ENCODE results near the gene BMP10. TPM values are rescaled to one million over a fixed set of nuclear protein-coding genes. Genes with fewer than 3 reads are reported as not detected.

The BMP10 gene
- total and polyA plus RNA-seq, 2 experiments from 2014 or later, result 0.35 to 0.95 TPM

DNA sequence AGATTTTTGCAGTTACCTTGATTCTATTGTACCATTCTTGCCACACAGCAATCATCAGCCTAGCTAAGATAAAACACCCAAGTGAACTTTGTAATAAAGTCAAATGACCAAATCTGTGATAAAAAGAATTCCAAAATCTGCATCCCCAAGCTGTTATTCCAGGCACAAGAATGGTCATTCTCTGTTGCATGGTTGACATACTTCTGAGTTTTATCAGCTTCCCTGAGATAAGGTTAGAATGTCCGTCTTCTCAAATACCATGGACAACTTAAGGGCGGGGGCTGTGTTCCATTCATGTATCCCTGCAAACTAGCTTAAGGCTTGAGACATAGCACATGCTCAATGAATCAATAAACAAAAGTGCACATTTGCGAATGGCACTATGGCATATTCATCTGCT lies 8.1 kb upstream of the BMP10 start:
- Histone ChIP-seq H3K4me3 (no peak overlapping the region), H3K4me1 (ENCODE audit: low read depth) (peaks cover 27% of the 10 kb centered on the region), H3K27ac (no peak overlapping the region), H3K27me3 (no peaks in the 10 kb centered on the region), H3K36me3 (no peaks in the 10 kb centered on the region), H3K9me3 (ENCODE audit: low read depth) (no peaks in the 10 kb centered on the region)
- TF ChIP-seq, protein P1, sequence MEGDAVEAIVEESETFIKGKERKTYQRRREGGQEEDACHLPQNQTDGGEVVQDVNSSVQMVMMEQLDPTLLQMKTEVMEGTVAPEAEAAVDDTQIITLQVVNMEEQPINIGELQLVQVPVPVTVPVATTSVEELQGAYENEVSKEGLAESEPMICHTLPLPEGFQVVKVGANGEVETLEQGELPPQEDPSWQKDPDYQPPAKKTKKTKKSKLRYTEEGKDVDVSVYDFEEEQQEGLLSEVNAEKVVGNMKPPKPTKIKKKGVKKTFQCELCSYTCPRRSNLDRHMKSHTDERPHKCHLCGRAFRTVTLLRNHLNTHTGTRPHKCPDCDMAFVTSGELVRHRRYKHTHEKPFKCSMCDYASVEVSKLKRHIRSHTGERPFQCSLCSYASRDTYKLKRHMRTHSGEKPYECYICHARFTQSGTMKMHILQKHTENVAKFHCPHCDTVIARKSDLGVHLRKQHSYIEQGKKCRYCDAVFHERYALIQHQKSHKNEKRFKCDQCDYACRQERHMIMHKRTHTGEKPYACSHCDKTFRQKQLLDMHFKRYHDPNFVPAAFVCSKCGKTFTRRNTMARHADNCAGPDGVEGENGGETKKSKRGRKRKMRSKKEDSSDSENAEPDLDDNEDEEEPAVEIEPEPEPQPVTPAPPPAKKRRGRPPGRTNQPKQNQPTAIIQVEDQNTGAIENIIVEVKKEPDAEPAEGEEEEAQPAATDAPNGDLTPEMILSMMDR (IDR thresholded peaks at IDR 0.05; ENCODE audit: low read depth, low read length), result no peak
- peak; percentile 29 to 61 for DNase-seq (ENCODE audit: low read depth in 1 of 2, low spot score in 1 of 2)

DNA sequence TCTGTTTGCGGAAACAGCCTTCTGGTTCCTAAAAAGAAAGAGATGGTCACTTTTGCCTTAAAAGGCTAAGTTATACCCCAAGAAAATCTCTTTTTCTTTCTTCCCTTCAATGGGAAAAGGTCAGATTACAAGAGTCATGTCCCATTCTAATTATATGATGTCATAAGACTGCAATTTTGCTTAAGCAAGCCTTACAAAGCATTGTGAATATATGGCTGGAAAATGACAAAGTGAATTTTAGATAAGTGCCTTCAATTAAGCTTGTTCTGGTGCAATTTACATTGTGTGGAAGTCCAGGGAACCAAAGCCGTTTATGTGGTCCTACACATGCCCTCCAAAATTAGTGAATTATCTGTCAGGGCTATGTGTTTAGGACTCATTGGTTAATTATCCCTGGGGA lies 7.6 kb upstream of the BMP10 start:
- Histone ChIP-seq H3K4me3 (no peak overlapping the region), H3K4me1 (ENCODE audit: low read depth) (peaks cover 27% of the 10 kb centered on the region), H3K9me3 (ENCODE audit: low read depth) (no peaks in the 10 kb centered on the region), H3K36me3 (no peaks in the 10 kb centered on the region), H3K27me3 (no peaks in the 10 kb centered on the region), H3K27ac (no peak overlapping the region)
- DNase-seq (ENCODE audit: low read depth in 1 of 2, low spot score in 1 of 2), result peak in 1 of 2 donors; percentile 57
- TF ChIP-seq, protein P1 (IDR thresholded peaks at IDR 0.05; ENCODE audit: low read depth, low read length), result no peak

DNA sequence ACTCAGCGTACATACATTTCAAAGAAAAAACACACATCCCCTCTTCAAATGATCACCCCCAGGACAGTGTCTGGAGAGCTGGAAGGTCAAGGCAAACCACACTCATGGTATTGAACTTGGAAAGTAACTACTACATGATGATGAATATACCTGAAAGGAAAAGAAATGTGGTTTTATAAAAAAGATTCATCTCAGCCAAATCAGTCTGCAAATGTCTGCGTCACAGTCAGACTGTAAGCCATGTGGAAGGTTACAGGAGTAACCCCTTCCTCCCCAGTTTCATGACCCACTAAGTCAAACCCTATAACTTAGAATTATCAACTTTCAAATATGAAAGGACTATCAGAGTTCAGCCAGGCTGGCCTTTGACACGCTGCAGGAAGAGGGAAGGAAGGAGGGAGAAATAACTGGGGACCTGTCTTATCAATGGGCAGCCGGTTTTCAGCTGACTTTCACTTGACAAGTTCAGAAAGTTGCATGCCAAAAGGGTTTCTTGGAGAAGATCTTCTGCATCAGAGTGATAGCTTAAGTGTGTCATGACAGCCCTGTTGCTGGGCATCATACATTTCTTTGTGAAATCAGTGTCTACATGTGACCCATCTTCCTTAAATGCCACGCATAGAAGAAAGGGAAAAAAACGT lies 7.0 kb upstream of the BMP10 start:
- Histone ChIP-seq H3K27ac (no peak overlapping the region), H3K4me3 (no peak overlapping the region), H3K36me3 (no peaks in the 10 kb centered on the region), H3K27me3 (no peaks in the 10 kb centered on the region), H3K9me3 (ENCODE audit: low read depth) (no peaks in the 10 kb centered on the region), H3K4me1 (ENCODE audit: low read depth) (peaks cover 27% of the 10 kb centered on the region)
- TF ChIP-seq, protein P1 (IDR thresholded peaks at IDR 0.05; ENCODE audit: low read depth, low read length), result no peak
- peak in 1 of 2 donors; percentile 24 for DNase-seq (ENCODE audit: low read depth in 1 of 2, low spot score in 1 of 2)

DNA sequence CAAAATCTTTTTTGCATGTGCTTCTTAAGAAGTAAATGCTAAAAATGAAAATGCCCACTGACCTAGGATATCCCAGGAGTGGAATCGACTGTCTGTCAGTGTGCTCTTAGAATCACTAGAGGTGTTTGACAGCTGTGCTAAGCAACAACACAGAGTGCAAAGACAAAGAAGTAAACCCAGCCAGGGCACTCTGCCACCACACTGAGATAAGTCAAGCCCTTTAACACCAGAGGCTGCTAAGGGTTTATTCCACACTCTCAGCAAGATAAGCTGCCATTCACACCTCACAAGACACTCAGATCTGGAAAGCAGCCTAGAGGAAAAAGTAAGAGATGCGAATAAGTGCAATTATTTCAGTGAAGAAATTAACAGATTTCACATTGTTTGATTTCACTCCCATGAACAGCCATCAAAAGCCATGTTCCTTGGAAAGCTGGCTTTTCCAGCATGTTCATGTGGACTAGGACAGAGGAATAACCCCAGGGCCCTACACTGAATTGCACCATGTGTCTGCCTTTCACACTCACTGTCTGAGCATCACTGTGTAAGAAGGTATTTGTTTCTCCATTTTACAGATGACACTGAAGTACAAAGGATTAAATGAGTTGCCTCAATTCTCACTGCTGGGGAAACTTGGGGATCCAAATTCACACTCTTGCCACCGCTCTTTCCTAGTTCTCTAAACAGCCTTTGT lies 6.0 kb upstream of the BMP10 start:
- H3K36me3 ChIP-seq, result no peaks in the 10 kb centered on the region
- TF ChIP-seq, protein P1 (IDR thresholded peaks at IDR 0.05; ENCODE audit: low read depth, low read length), result no peak
- no peaks in the 10 kb centered on the region for H3K27me3 ChIP-seq
- peak; percentile 21 to 58 for DNase-seq (ENCODE audit: low read depth in 1 of 2, low spot score in 1 of 2)
- no peak overlapping the region for H3K27ac ChIP-seq
- peaks cover 27% of the 10 kb centered on the region for H3K4me1 ChIP-seq (ENCODE audit: low read depth)
- H3K9me3 ChIP-seq (ENCODE audit: low read depth), result no peaks in the 10 kb centered on the region
- H3K4me3 ChIP-seq, result no peak overlapping the region

DNA sequence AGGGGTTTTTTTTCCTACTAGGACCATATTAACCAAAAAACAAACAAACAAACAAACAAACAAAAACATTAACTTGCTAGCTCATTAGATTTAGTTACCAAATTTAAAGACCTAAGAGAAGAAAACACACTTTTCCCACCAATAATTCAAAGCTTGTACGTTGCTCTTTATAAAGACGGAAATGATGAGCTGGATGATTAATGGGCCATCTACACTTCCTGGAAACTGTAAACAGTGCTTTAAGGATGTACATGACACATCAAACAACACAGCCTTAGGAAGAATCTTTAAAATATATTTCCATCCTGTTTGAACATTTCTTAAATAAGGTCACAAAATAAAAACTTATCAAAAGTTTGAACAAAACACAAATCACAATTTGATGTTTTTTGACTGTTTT lies 982 bp downstream of the BMP10 start:
- no peak overlapping the region for H3K27ac ChIP-seq
- no peaks in the 10 kb centered on the region for H3K9me3 ChIP-seq (ENCODE audit: low read depth)
- peaks cover 7% of the 10 kb centered on the region for H3K4me1 ChIP-seq (ENCODE audit: low read depth)
- no peak overlapping the region for H3K4me3 ChIP-seq
- TF ChIP-seq, protein P1 (IDR thresholded peaks at IDR 0.05; ENCODE audit: low read depth, low read length), result no peak
- peak in 1 of 2 donors; percentile 31 for DNase-seq (ENCODE audit: low read depth in 1 of 2, low spot score in 1 of 2)
- no peaks in the 10 kb centered on the region for H3K36me3 ChIP-seq
- peaks cover under 1% of the 10 kb centered on the region for H3K27me3 ChIP-seq
